ENCODE results near the gene SERTAD1.
"Not testable (repeated sequence)": the region's sequence is repeated elsewhere in the genome, so short reads cannot be mapped to it uniquely, and the experiment has no call there.

SERTAD1 gene

DNA sequence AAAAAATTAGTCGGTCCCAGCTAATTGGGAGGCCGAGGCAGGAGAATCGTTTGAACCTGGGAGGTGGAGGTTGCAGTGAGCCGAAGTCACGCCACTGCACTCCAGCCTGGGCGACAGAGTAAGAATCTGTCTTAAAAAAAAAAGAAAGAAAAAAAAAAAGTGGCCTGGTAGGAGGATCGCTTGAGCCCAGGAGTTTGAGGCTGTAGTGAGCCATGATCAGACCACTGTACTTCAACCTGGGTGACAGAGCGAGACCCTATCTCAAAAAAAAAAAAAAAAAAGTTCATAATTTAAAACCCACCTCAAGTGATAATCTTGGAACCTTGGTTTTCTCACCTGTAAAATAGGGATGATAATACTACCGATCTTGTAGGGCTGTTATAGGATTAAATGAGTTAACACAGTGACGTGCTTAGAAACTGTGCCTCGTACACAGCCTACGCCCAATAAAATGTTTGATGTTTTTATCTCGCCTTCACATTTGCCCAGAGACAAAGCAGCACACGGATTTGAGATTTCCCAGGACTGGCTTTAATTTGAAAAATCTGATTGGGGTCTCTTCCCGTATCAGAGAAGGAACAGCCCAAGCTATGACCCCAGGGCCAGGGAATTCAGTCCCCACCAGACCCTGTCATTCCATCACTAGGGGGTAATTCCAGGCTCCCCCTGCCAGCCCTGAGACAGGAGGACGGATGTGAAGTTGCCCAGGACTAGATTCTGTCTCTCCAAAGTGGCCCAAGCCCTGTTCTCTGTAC is 3.6 kb downstream of the SERTAD1 start:
- no peak for DNase-seq

DNA sequence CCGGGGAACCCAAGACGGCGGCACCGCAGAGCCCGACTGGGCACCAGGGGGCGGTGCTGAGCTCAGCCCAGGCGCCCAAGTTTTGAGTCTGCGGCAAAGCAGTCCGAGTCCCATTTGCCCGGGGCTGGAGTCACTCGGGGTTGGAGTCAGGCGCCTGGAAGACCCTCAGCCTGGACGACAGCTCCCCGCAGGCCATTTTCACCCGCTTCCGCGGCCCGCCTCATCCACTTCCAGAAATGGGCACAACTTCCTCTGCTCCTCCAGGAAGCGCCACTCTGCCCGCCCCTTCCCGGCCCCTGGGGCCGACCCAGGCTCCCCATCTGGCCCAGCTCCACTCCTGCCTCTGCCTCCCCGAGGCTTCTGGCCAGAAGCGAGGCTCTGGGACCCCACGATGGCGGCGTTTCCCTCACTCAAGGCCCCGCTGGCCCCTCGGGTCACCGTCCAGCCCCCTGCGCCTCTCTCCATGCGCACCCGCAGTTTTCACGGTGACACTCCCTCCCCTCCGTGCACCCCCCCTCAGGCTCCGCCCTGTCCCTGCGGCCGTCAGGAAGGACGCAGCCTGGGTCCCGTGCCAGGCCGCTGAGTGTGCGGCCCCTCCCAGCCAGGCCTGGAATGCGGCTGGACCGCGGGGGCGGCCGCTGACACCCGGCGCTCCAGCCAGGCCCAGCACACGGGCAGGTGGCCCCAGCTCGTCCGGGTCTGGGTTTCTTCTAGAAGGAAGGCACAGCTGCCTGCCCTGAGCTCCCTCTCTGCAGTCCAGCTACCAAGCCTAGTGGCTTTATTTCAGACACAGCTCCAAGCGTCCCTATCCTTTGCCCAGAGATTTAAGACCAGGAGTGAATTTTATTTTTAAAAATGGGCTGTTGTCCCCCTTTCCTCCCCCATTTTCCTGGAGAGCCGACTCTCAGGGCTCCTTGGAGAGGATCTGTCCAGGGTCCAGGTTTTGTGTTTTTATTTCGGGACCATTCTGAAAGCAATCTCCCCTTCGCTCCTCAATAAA is 4.7 kb downstream of the SERTAD1 start:
- peak; percentile 85 to 88 for DNase-seq

DNA sequence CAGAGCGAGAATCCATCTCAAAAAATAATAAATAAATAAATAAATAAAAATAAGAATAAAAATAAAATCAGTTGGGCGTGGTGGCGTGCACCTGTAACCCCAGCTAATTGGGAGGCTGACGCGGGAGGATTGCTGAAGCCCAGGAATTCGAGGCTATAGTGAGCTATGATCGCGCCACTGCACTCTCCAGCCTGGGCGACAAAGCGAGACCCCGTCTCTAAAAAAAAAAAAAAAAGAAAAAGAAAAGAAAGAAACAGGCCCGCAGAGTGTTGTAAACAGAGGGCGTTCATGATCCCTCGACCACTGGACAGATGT is 5.4 kb downstream of the SERTAD1 start:
- DNase-seq, result no peak

DNA sequence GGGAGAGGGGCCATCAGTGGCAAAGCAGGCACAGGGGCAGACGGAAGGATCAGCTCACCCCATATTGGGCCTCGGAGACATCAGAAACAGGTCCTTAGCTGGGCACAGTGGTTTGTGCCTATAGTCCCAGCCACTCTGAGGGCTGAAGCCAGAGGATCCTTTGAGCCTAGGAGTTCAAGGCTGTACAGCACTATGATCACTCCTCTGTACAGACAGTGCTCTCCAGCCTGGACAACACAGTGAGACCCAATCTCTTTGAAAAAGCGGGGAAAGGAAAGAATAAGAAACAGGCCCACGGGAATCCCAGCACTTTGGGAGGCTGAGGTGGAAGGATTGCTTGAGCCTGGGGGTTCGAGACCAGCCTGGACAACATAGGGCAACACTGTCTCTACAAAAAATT is 6.0 kb downstream of the SERTAD1 start:
- DNase-seq, result no peak

DNA sequence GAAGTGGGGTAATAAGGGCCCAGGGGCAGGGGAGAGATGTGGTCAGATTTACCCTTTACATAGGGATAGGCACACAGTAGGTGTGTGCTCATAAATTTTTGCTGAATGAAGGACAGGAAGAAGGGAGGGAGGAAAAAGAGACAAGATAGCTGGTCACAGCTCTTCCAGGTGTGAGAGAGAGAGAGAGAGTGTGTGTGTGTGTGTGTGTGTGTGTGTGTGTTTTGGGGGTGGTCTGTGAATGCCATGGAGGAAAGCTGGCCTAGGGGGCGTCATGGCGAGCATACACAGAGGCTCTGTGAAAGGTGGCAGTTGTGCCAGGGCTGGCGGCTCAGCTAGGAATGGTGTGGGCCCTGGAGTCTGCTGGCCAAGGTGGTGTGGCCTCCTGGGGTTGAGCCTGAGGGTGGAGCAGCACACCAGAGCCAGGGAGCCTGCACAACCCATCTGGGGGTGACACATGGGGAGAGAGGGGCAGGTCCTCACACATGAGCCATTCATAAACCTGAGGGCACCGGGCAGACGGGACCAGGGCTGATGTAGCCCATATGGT is 6.7 kb downstream of the SERTAD1 start:
- DNase-seq, result no peak

DNA sequence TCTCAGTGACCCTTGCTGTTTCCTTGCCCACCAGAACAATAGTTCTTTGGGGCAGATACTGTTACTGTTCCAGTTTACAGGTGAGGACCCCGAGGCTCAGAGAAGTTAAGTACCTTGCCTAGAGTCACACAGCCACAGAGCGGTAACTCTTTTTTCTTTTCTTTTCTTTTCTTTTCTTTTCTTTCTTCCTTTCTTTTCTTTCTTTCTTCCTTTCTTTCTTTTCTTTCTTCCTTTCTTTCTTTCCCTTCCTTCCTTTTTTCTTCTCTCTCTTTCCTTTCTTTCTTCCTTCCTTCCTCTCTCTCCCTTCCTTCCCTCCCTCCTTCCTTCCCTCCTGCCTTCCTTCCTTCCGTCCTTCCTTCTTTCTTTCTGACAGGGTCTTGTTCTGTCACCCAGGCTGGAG is 7.8 kb downstream of the SERTAD1 start:
- DNase-seq, result no peak

DNA sequence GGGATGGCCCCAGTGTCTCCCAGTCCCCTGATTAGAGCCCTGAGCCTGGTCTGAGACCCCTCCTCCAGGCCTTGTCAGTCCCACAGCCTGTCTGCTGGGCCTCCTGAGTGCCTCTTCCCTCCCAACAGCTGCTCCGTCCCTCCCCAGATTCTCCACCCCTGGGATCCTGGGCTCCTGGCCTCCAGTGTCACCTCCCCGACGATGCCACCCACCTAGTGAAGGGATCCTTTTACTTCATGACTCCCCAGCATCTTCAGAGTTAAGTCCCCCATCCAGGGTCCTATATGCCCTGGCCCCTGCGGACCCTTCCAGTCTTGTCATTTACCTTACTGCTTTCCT is 8.2 kb downstream of the SERTAD1 start:
- DNase-seq, result no peak

DNA sequence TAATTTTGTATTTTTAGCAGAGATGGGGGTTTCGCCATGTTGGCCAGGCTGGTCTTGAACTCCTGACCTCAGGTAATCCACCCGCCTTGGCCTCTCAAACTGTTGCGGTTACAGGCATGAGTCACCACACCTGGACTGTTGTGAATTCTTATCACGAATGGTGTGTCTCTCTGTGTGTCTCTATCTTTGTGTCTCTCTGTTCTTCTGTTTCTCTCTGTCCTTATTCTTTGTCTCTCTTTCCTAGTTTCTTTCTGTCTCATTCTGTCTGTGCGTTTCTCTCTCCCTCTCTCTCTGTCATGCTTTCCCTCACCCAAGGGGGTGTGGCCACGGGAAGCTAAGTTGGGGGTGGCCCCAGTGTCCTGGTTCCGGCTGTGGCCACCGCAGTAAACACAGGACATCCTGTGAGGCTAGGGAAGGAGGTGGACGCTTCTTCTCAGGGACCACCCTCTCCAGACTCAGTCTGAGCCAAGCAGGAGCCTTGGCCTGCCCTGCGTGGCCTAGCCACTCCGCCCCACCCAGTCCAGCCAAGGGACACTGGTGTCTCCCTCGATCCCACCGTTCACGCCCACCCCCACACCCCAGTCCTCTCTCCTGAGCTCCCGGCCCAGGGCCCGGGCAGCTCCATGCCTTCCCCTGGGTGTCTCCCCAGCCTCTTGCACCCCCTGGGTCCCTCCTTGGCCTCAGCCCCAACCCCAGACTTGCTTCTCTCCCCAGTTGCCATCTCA is 8.7 kb downstream of the SERTAD1 start:
- peak in 1 of 2 experiments; percentile 46 for DNase-seq

DNA sequence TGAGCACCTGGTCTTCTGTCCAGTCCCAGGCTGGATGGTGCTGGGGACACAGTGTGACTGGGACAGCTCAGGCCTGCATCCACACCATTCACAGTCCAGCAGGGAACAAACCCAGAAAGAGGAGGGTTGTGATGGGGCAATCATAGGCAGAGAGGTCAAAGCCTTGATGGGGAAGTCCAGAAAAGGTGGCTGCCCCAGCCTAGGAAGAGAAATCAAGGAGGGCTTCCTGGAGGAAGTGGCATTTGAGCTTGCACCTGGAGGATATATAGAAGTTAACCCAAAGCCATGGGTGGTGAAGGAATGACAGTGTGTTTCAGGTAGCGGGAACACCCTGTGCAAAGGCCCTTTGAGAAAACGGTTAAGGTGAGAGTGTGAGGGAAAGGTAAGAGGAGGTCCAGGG is 10.0 kb downstream of the SERTAD1 start:
- DNase-seq, result no peak

DNA sequence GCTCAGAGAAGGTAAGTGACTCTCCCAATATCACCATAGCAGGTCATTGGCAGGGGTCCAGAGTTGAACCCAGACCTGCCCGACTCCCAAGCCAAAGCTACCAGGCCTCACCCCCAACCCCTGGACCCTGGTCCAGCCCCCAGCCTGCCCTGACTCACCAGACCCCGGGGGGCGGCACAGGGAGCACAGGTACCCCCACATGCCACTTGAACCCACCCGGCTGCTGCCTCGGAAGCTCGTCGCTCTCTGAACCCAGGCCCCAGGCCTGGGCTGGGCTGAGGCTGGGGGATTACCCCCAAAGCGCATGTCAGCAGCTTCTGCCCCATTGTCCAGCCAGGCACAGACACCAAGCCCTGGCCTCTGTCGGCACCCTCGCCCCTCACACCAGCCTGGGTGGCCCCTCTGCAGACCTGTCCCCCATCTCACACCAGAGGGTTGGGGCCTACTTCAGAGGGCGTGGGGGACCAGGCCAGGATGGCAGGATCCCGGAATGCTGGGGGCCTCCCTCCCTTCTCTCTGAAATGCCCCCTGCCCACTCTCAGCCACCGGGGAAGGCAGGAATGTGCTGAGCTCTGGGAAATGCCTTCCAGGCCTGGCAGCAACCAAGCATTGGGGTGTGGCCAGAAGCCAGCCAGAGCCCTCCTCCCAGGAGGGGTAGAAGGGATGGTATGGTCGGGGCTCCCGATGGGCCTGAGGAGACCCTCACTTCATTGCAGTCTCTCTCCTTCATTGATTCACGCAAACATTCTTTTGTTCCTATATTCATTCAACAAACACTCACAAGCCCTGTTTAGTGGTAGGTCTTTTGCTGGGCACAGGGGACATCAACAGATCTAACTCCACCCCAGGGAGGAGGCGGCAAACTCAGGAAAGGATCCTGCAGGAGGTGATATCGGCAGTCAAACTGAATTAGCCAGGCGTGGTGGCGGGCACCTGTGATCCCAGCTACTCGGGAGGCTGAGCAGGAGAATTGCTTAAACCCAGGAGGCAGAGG is 11.0 kb downstream of the SERTAD1 start:
- DNase-seq, result no peak

DNA sequence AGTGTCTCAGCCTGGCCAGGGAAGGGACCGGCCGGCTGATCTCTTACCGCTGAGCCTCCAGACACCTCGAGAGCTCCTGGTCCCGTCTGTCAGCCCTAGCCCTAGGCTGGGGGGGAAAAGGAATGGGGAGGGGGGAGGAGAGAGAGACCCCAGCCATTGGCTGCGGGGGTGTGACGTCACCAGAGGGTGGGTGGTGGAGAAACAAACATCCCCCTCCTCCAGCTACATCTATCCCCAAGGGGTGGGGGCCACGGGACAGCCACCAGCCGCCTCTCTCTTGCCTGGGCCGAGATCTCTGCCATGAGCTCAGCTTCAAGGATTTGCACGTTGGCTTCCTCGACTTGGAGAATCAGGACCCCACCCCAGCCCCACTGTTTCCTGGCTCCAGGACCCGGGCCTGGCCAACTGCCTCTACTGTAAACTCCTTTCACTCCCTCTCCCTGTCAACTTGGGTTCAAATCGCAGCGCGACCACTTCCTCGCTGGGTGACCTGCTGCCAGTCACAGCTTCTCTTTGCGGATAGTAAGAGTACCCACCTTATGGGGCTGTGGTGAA is 12.4 kb downstream of the SERTAD1 start, which contains the start of gene PRX:
Gene PRX, minus strand, starts transcription at position 88 of the 555 bp plus-strand sequence. CDS start 5,446 bp downstream, outside the sequence.
- no peak for DNase-seq

DNA sequence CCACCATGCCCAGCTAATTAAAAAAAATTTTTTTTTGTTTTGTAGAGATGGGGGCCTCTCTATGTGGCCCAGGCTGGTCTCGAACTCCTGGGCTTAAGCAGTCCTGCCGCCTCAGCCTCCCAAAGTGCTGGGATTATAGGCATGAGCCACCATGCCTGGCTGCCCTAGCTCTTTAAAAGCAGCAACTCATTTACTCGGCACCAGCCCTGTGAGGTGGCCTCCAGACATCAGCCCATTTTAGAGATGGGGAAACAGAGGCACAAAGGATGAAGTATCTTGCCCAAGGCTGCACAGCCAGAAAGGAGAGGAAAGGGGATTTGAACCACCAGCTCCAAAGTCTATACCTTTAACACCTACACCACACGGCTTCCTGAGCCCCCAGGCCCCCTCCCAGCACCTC is 12.9 kb downstream of the SERTAD1 start:
- DNase-seq, result no peak

DNA sequence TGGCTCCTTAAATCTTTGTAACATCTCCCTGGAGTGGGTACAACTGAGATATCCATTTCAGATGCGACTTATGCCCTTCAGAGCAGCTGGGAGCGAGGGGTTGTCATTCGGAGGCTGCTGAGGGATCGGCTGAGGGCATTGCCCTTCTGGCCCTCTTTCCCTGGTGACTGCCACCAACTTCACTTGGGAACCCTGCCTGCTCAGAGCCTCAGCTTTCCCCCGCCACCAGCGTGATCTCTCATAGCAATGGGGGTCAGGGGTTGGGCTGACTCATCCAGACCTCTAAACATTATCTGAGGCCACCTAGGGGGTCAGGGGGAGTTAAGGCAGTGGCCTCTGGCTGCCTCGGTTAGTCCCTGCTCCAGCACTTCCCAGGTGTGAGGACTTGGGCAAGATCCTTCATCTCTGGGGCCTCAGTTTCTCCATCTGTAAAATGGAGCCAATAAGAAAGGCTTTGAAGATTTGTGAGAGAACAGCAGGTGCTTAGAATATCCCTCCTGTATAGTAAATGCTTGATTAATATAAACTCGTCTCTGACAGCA is 13.8 kb downstream of the SERTAD1 start:
- DNase-seq, result no peak

DNA sequence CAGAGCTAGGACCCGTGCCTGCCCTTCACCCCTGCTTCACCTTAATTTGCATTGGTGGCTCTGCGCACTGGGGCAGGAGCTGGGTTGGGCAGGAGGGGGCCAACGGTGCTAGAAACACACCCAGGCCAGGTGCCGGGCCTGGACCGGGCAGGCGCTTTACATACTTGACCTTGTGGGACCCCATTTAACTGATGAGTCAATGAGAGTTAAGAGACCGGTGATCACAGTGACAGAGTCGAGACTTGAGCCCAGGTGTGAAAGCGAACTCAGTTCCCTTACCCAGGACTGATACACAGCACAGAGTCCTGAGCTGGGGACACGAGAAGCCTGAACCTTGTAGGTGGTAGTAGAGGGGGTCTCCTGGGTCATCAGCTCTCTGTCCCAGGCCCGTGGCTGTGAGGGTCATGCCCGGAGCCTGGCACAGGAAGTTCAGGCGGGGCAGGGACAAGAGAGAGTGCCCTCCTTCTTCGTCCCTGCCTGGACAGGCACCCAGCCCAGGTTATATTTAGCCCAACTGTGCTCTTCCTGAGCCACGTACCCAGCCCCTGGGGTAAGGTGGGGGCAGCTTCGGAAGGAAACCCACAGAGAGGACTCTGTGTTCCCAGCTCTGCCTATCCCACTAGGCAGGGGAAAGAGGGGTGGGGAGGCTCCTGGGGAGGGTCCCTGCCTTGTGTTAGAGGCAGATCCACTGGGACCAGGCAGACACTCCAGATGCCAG is 14.5 kb downstream of the SERTAD1 start:
- DNase-seq, result no peak

DNA sequence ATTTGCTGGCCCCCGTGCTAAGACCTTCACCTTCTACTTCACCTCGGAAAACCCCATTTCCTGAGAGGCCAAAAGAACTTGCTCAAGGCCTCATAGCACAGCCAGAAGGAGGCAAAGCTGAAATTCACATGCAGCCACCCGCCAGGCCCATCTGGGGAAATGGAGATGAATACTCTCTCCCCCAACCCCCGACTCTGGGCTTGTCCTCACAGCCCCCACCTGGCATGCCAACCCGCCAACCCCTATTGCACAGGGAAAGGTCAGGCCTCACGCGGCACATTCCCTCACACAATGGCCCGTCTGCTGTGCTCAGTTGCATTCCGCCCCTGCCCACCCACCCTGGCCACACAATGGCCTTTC is 15.8 kb downstream of the SERTAD1 start:
- DNase-seq, result no peak

DNA sequence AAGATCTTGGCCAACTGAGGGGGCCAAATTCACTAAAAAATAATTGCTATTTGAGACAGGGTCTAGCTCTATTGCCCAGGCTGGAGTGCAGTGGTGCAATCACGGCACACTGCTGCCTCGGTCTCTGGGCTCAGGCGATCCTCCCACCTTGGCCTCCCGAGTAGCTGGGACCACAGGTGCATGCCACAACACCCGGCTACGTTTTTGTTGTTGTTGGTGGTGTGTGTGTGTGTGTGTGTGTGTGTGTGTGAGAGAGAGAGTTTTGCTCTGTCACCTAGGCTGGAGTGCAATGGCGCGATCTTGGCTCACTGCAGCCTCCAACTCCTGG is 17.2 kb downstream of the SERTAD1 start:
- DNase-seq, result not testable (repeated sequence)

DNA sequence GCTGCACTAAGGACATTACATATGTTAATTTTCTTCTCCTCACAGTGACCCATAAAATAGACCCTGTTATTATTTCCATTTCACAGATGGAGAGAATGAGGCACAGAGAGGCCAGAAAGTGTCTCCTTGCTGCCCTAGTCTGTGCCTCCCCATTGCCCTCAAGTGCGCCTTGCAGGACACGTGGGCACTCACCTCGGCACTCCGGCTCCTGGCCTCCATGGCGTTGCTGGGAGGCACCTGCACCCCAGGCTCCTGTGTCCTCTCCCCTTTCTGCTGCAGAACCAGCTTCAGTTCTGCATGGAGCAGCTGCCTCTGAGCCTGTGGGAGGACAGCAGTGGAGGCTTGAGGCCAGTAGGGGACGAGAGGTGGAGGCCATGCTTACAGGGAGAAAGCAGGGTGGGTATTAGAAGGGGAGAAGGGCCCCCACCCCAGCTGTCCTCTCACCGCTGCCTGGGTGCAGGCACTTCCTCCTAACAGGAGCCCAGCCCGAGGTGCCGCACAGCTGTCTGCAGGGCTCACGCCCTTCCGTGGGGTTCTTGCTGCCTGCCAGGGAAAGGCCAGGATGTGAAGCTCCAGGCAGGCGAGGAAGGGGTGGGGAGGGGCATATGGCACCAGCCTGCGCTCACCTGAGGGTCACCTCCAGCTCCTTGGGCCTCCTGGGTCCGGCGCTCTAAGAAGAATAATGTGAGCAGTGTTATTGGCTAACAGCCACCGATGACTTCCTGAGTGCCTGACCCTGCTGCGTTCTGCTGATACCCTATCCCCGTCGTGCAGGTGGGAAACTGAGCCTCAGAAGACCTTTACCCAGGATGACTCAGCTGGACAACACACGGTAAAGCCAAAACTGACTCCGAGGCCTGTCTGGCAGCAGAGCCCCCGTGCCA is 17.8 kb downstream of the SERTAD1 start:
- DNase-seq, result no peak

DNA sequence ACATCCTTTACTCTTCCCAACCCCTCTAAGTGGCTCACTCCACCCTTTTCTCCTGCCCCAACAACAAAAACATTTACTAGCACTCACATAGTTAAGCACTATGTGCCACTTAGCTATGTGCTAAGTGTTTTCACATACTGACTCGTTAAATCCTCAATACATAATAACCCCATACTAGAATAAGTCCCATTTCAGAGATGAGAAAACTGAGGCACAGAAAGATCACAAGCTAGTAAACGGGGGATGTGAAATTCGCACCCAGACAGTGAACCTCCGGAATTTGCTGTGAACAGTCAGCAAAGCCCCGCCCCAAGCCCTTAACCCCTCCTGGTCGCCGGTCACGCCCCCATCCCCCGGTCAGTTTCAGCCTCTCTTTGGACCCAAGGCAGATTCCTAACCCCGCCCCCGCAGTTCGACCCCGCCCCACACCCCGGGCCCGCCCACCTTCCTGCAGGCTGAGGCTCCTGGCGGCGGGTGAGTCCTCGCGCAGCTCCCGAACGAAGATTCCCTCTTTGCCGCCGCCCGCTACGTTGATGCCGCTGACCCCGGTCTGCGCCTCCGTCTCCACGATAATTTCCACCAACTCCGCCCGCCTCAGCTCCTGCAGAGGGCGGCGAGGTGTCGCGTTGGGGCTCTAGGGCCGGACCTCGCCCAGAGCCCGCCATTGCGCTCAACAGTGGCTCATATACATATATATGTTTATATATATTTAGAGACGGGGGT is 22.4 kb downstream of the SERTAD1 start:
- peak; percentile 88 to 90 for DNase-seq

DNA sequence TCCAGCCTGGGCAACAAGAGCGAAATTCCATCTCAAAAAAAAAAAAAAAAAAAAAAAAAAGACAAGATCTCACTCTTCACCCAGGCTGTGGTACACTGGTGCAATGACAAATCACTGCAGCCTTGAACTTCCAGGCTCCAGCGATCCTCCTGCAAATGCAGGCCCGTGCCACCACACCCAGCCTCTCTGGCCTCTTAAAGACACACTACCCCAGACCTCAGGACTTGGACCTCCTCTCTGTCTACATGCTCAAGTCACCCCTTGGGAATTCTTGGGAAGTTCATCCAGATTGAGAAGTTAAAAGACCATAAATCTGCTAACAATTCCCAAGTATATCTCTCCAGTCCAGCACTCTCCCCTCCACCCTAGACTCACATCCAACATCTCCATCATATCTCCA is 25.2 kb downstream of the SERTAD1 start:
- no peak for DNase-seq
